ENCODE data around the gene DDX52. TPM values are rescaled to one million over a fixed set of nuclear protein-coding genes. Genes with fewer than 3 reads are reported as not detected.

The DDX52 gene
- total RNA-seq, 1 donor from 2014 or later, result 49.0 TPM

- Mint-ChIP-seq H3K9me3 (no peaks in the 10 kb centered on the region), H3K4me3 (no peak overlapping the region), H3K27me3 (ENCODE audit: low read depth) (peaks cover 8% of the 10 kb centered on the region), H3K27ac (no peak overlapping the region), H3K4me1 (no peaks in the 10 kb centered on the region), H3K36me3 (no peaks in the 10 kb centered on the region)
- no peak for DNase-seq (ENCODE audit: low spot score in 2 of 2, unreplicated experiment in 2 of 2)
- no peak for TF ChIP-seq CTCF (IDR thresholded peaks at IDR 0.05; ENCODE audit: unreplicated experiment)
These were observed 19.1 kb upstream of the DDX52 start for GRCh38 chr17:37662353-37662752.

DNA sequence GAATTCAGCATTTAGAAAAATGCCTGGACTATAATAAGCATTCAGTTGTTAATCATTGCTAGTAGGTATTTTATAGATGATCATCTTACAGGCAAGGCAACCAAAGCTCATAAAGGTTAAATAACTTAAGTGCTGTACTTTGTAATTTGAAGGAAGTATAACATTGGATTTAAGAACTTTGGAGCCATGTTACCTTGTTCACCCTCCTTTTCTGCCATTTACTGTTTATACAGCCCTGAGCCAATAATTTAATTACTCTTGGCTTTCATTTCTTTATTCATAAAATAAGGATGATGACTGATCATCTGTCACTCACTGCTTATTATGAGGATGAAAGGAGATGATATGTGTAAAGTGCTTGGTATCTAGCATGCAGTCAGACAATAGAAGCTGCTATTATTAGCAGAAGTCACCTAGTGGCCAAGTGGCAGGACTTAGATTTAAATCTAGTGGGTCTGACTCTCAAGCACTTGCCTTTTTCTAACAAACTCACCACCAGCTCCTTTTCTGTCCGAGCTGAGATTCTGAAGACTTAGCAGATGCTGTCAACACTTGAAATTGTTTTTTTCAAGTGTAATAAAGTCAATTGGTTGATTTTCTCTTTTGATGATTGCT is 18.3 kb upstream of the DDX52 start:
- peaks cover 8% of the 10 kb centered on the region for H3K27me3 Mint-ChIP-seq (ENCODE audit: low read depth)
- no peaks in the 10 kb centered on the region for H3K4me1 Mint-ChIP-seq
- no peak for DNase-seq (ENCODE audit: low spot score in 2 of 2, unreplicated experiment in 2 of 2)
- no peaks in the 10 kb centered on the region for H3K9me3 Mint-ChIP-seq
- no peak for TF ChIP-seq CTCF (IDR thresholded peaks at IDR 0.05; ENCODE audit: unreplicated experiment)
- no peaks in the 10 kb centered on the region for H3K36me3 Mint-ChIP-seq
- no peak overlapping the region for H3K27ac Mint-ChIP-seq
- no peak overlapping the region for H3K4me3 Mint-ChIP-seq

GRCh38 chr17:37659925-37660324 is 16.7 kb upstream of the DDX52 start:
- H3K27ac Mint-ChIP-seq, result no peak overlapping the region
- H3K9me3 Mint-ChIP-seq, result no peaks in the 10 kb centered on the region
- TF ChIP-seq CTCF (IDR thresholded peaks at IDR 0.05; ENCODE audit: unreplicated experiment), result no peak
- peaks cover 8% of the 10 kb centered on the region for H3K27me3 Mint-ChIP-seq (ENCODE audit: low read depth)
- H3K4me1 Mint-ChIP-seq, result no peaks in the 10 kb centered on the region
- no peak for DNase-seq (ENCODE audit: low spot score in 2 of 2, unreplicated experiment in 2 of 2)
- H3K4me3 Mint-ChIP-seq, result no peak overlapping the region
- H3K36me3 Mint-ChIP-seq, result no peaks in the 10 kb centered on the region

GRCh38 chr17:37657202-37657601 is 14.0 kb upstream of the DDX52 start:
- Mint-ChIP-seq H3K27me3 (ENCODE audit: low read depth) (peaks cover 16% of the 10 kb centered on the region), H3K27ac (no peak overlapping the region), H3K36me3 (no peaks in the 10 kb centered on the region), H3K4me1 (no peaks in the 10 kb centered on the region), H3K9me3 (no peaks in the 10 kb centered on the region), H3K4me3 (no peak overlapping the region)
- no peak for TF ChIP-seq CTCF (IDR thresholded peaks at IDR 0.05; ENCODE audit: unreplicated experiment)
- DNase-seq (ENCODE audit: low spot score in 2 of 2, unreplicated experiment in 2 of 2), result no peak

GRCh38 chr17:37651849-37652248 is 8.6 kb upstream of the DDX52 start:
- no peak for DNase-seq (ENCODE audit: low spot score in 2 of 2, unreplicated experiment in 2 of 2)
- no peaks in the 10 kb centered on the region for H3K9me3 Mint-ChIP-seq
- peaks cover 7% of the 10 kb centered on the region for H3K4me1 Mint-ChIP-seq
- H3K36me3 Mint-ChIP-seq, result no peaks in the 10 kb centered on the region
- no peak overlapping the region for H3K27ac Mint-ChIP-seq
- no peak overlapping the region for H3K4me3 Mint-ChIP-seq
- TF ChIP-seq CTCF (IDR thresholded peaks at IDR 0.05; ENCODE audit: unreplicated experiment), result no peak
- peaks cover 57% of the 10 kb centered on the region for H3K27me3 Mint-ChIP-seq (ENCODE audit: low read depth)
